Trophoblast cell (in vitro differentiated cells and primary cell): ENCODE results near the gene PKD1.

Source experiments
- DNase-seq, 2 donors: peaks; one replicate each; pipeline ENCODE4 v3.0.0-alpha.2; 2016
- H2AFZ ChIP-seq: 2 replicates; pipeline ENCODE4 v1.6.1; 2013; ENCODE audit warnings: low read length, moderate library complexity, mild to moderate bottlenecking; ENCODE audit not compliant: insufficient read depth, poor library complexity
- H2AK5ac ChIP-seq: 2 replicates; pipeline ENCODE4 v1.6.1; 2013; ENCODE audit warnings: mild to moderate bottlenecking, low read length
- H2BK120ac ChIP-seq: 2 replicates; pipeline ENCODE4 v1.6.1; 2013; ENCODE audit warnings: low read length, mild to moderate bottlenecking, moderate library complexity; ENCODE audit not compliant: insufficient read depth, poor library complexity
- H2BK12ac ChIP-seq: 2 replicates; pipeline ENCODE4 v1.6.1; 2013; ENCODE audit warnings: mild to moderate bottlenecking, low read length, moderate library complexity
- H2BK5ac ChIP-seq: 2 replicates; pipeline ENCODE4 v1.6.1; 2013; ENCODE audit warnings: low read length, low read depth, moderate library complexity, mild to moderate bottlenecking; ENCODE audit not compliant: poor library complexity
- H3K14ac ChIP-seq: 2 replicates; pipeline ENCODE4 v1.6.1; 2013; ENCODE audit warnings: mild to moderate bottlenecking, low read length
- H3K18ac ChIP-seq: 2 replicates; pipeline ENCODE4 v1.6.1; 2013; ENCODE audit warnings: mild to moderate bottlenecking, low read length
- H3K23ac ChIP-seq: 2 replicates; pipeline ENCODE4 v1.6.1; 2013; ENCODE audit warnings: low read length
- H3K27ac ChIP-seq: 2 replicates; pipeline ENCODE4 v1.5.1; 2013; ENCODE audit warnings: low read depth, mild to moderate bottlenecking, inconsistent platforms, low read length, moderate library complexity
- H3K27me3 ChIP-seq: 2 replicates; pipeline ENCODE4 v1.6.1; 2013; ENCODE audit warnings: inconsistent platforms, mild to moderate bottlenecking, low read length, moderate library complexity; ENCODE audit not compliant: insufficient read depth
- H3K36me3 ChIP-seq, 2 experiments: 1 replicate in 1 of 2; 2 replicates in 1 of 2; pipeline ENCODE4 v1.6.1; 2013; ENCODE audit warnings: low read length in 2 of 2, mild to moderate bottlenecking in 2 of 2, moderate library complexity in 1 of 2; ENCODE audit not compliant: insufficient read depth in 2 of 2, control insufficient read depth in 1 of 2
- H3K4ac ChIP-seq: 2 replicates; pipeline ENCODE4 v1.6.1; 2013; ENCODE audit warnings: low read depth, mild to moderate bottlenecking, low read length, moderate library complexity
- H3K4me1 ChIP-seq, 2 experiments: 1 replicate in 1 of 2; 2 replicates in 1 of 2; pipeline ENCODE4 v1.6.1; 2013; ENCODE audit warnings: low read length in 2 of 2, mild to moderate bottlenecking in 2 of 2, moderate library complexity in 1 of 2; ENCODE audit not compliant: insufficient read depth in 2 of 2, control insufficient read depth in 1 of 2
- H3K4me2 ChIP-seq: 2 replicates; pipeline ENCODE4 v1.6.1; 2013; ENCODE audit warnings: inconsistent platforms, mild to moderate bottlenecking, low read length, moderate library complexity
- H3K4me3 ChIP-seq: 2 replicates; pipeline ENCODE4 v1.5.1; 2013; ENCODE audit warnings: mild to moderate bottlenecking, low read depth, low read length, inconsistent platforms
- H3K79me1 ChIP-seq: one replicate; pipeline ENCODE4 v1.6.1; 2013; ENCODE audit warnings: low read length
- H3K79me2 ChIP-seq: 2 replicates; pipeline ENCODE4 v1.6.1; 2013; ENCODE audit warnings: low read length, mild to moderate bottlenecking; ENCODE audit not compliant: control insufficient read depth, insufficient read depth, poor library complexity
- H3K9ac ChIP-seq: 2 replicates; pipeline ENCODE4 v1.6.1; 2013; ENCODE audit warnings: mild to moderate bottlenecking, low read length
- H3K9me3 ChIP-seq: 2 replicates; pipeline ENCODE4 v1.6.1; 2013; ENCODE audit warnings: low read depth, mild to moderate bottlenecking, control low read depth, inconsistent platforms, low read length; ENCODE audit not compliant: insufficient read depth
- H4K12ac ChIP-seq: 2 replicates; pipeline ENCODE4 v1.6.1; 2013; ENCODE audit warnings: low read depth, mild to moderate bottlenecking, low read length, moderate library complexity
- H4K8ac ChIP-seq: 2 replicates; pipeline ENCODE4 v1.6.1; 2013; ENCODE audit warnings: low read depth, mild to moderate bottlenecking, low read length, moderate library complexity
- H4K91ac ChIP-seq: one replicate; pipeline ENCODE4 v1.6.1; 2013; ENCODE audit warnings: low read depth, mild to moderate bottlenecking, low read length, moderate library complexity
- WGBS: extraction: QIAGEN DNeasy Blood & Tissue Kit; methylation state at CpG from one replicate; pipeline ENCODE4 v1.1.7; 2013; ENCODE audit warnings: missing lambda C conversion rate; ENCODE audit not compliant: insufficient read length, insufficient coverage; ENCODE audit errors: extremely low coverage; 5-methylcytosine and 5-hydroxymethylcytosine counted together

PKD1 gene

GRCh38 chr16:2058872-2059271 lies 76.8 kb downstream of the PKD1 start:
- H3K4me2 ChIP-seq = no peak overlapping the region
- no peak overlapping the region for H2AFZ ChIP-seq
- H3K36me3 ChIP-seq = peaks cover 71 to 75% of the 10 kb centered on the region in 2 experiments
- no peak overlapping the region for H4K91ac ChIP-seq
- H3K27ac ChIP-seq = no peak overlapping the region
- no CpG with 5 or more reads among the region's 10 CpGs for WGBS
- no peak overlapping the region for H3K4me3 ChIP-seq
- no peak for DNase-seq
- no peaks in the 10 kb centered on the region for H3K79me1 ChIP-seq
- H3K9me3 ChIP-seq = peaks cover 4% of the 10 kb centered on the region
- no peak overlapping the region for H2AK5ac ChIP-seq
- H4K8ac ChIP-seq = no peak overlapping the region
- no peaks in the 10 kb centered on the region for H3K27me3 ChIP-seq
- no peak overlapping the region for H2BK120ac ChIP-seq
- no peak overlapping the region for H2BK5ac ChIP-seq
- no peak overlapping the region for H2BK12ac ChIP-seq
- H3K23ac ChIP-seq = no peak overlapping the region
- H4K12ac ChIP-seq = no peak overlapping the region
- no peak overlapping the region for H3K9ac ChIP-seq
- H3K4ac ChIP-seq = no peak overlapping the region
- H3K18ac ChIP-seq = no peak overlapping the region
- H3K14ac ChIP-seq = no peak overlapping the region
- H3K79me2 ChIP-seq = no peaks in the 10 kb centered on the region
- no peaks in the 10 kb centered on the region for H3K4me1 ChIP-seq

- Histone ChIP-seq H3K4ac (no peak overlapping the region), H3K23ac (no peak overlapping the region), H3K27me3 (no peaks in the 10 kb centered on the region), H2AFZ (no peak overlapping the region), H3K9me3 (peaks cover 6% of the 10 kb centered on the region), H4K8ac (no peak overlapping the region), H2BK12ac (no peak overlapping the region), H3K27ac (no peak overlapping the region), H4K12ac (no peak overlapping the region), H3K4me3 (no peak overlapping the region), H3K9ac (no peak overlapping the region), H3K79me2 (no peaks in the 10 kb centered on the region), H3K79me1 (no peaks in the 10 kb centered on the region), H3K18ac (no peak overlapping the region), H3K4me1 (no peaks in the 10 kb centered on the region), H2BK120ac (no peak overlapping the region), H4K91ac (no peak overlapping the region), H3K36me3 (peaks cover 71 to 75% of the 10 kb centered on the region in 2 experiments), H2AK5ac (no peak overlapping the region), H3K14ac (no peak overlapping the region), H2BK5ac (no peak overlapping the region), H3K4me2 (no peak overlapping the region)
- no peak for DNase-seq
- no CpG with 5 or more reads among the region's 13 CpGs for WGBS
These were observed 77.3 kb downstream of the PKD1 start for GRCh38 chr16:2058420-2058819.

- Histone ChIP-seq H3K27me3 (no peaks in the 10 kb centered on the region), H3K23ac (no peak overlapping the region), H2AFZ (no peak overlapping the region), H3K4me1 (no peaks in the 10 kb centered on the region), H4K8ac (no peak overlapping the region), H3K79me1 (no peaks in the 10 kb centered on the region), H2BK12ac (no peak overlapping the region), H4K91ac (no peak overlapping the region), H2BK120ac (no peak overlapping the region), H3K9ac (no peak overlapping the region), H3K79me2 (no peaks in the 10 kb centered on the region), H3K18ac (no peak overlapping the region), H4K12ac (no peak overlapping the region), H3K36me3 (peaks cover 71 to 75% of the 10 kb centered on the region in 2 experiments), H3K9me3 (peaks cover 6% of the 10 kb centered on the region), H3K27ac (no peak overlapping the region), H2AK5ac (no peak overlapping the region), H3K14ac (no peak overlapping the region), H3K4me2 (no peak overlapping the region), H3K4ac (no peak overlapping the region), H3K4me3 (no peak overlapping the region), H2BK5ac (no peak overlapping the region)
- DNase-seq = no peak
- WGBS = no CpG with 5 or more reads among the region's 10 CpGs
These were observed 78.3 kb downstream of the PKD1 start for GRCh38 chr16:2057438-2057837.

- H2AK5ac ChIP-seq = no peak overlapping the region
- peaks cover 70 to 75% of the 10 kb centered on the region in 2 experiments for H3K36me3 ChIP-seq
- no peak overlapping the region for H2AFZ ChIP-seq
- H3K27ac ChIP-seq = no peak overlapping the region
- no peak overlapping the region for H3K4me2 ChIP-seq
- H2BK120ac ChIP-seq = no peak overlapping the region
- no peak overlapping the region for H3K4ac ChIP-seq
- no peak overlapping the region for H2BK12ac ChIP-seq
- H3K9ac ChIP-seq = no peak overlapping the region
- H4K91ac ChIP-seq = no peak overlapping the region
- no peak overlapping the region for H2BK5ac ChIP-seq
- no peak overlapping the region for H3K23ac ChIP-seq
- H3K79me1 ChIP-seq = no peaks in the 10 kb centered on the region
- no peak overlapping the region for H4K12ac ChIP-seq
- no peaks in the 10 kb centered on the region for H3K79me2 ChIP-seq
- no CpG with 5 or more reads among the region's 19 CpGs for WGBS
- no peak overlapping the region for H3K14ac ChIP-seq
- H4K8ac ChIP-seq = no peak overlapping the region
- no peak for DNase-seq
- H3K4me1 ChIP-seq = no peaks in the 10 kb centered on the region
- H3K4me3 ChIP-seq = no peak overlapping the region
- H3K27me3 ChIP-seq = no peaks in the 10 kb centered on the region
- H3K18ac ChIP-seq = no peak overlapping the region
- H3K9me3 ChIP-seq = peaks cover 6% of the 10 kb centered on the region
These were observed 78.9 kb downstream of the PKD1 start for GRCh38 chr16:2056681-2057407.
